Measurements from ENCODE around the gene AATF.

The AATF gene

GRCh38 chr17:36931096-36931696, 17.6 kb upstream of the AATF start:
- DNase-seq = no peak

- DNase-seq = no peak
Measured at GRCh38 chr17:36931697-36932382, 16.9 kb upstream of the AATF start.

- no peak for DNase-seq
Measured at GRCh38 chr17:36932383-36932693, 16.4 kb upstream of the AATF start.

GRCh38 chr17:36932694-36933511, 15.9 kb upstream of the AATF start:
- no peak for DNase-seq

- DNase-seq = no peak
Measured at GRCh38 chr17:36933512-36934143, 15.1 kb upstream of the AATF start.

GRCh38 chr17:36934144-36934691, 14.5 kb upstream of the AATF start:
- no peak for DNase-seq

GRCh38 chr17:36934692-36935630, 13.8 kb upstream of the AATF start:
- DNase-seq = no peak

GRCh38 chr17:36935671-36936454, 12.9 kb upstream of the AATF start:
- no peak for DNase-seq

GRCh38 chr17:36936455-36937000, 12.2 kb upstream of the AATF start:
- DNase-seq = no peak

GRCh38 chr17:36937001-36937958, 11.5 kb upstream of the AATF start, which contains the start of gene LHX1:
Gene LHX1 (plus strand): TSS chr17:36937475. CDS start chr17:36938198, 723 bp downstream.
- DNase-seq = peak; percentile 31

- peak; percentile 28 for DNase-seq
Measured at GRCh38 chr17:36937959-36938565, 10.7 kb upstream of the AATF start.

- DNase-seq = peak; percentile 15
Measured at GRCh38 chr17:36938566-36939051, 10.1 kb upstream of the AATF start.

- DNase-seq = no peak
Measured at GRCh38 chr17:36939052-36939801, 9.5 kb upstream of the AATF start.

GRCh38 chr17:36939802-36940312, 8.9 kb upstream of the AATF start:
- no peak for DNase-seq

GRCh38 chr17:36940313-36941264, 8.2 kb upstream of the AATF start:
- no peak for DNase-seq

GRCh38 chr17:36941265-36942010, 7.3 kb upstream of the AATF start:
- no peak for DNase-seq

All from activated naive CD4-positive, alpha-beta T cell treated with anti-CD3 and anti-CD28 coated beads, Interleukin-2, amount 50 U/mL, for 16 hours (primary cell).